ENCODE results near the gene APIP.

- TF ChIP-seq POLR2AphosphoS5 (IDR thresholded peaks at IDR 0.05; ENCODE audit: low read depth, low read length) (no peak), CTCF (IDR thresholded peaks at IDR 0.05) (no peak), SIN3A (IDR thresholded peaks at IDR 0.05; ENCODE audit: borderline replicate concordance, insufficient read depth, low read depth, low read length) (no peak), REST (IDR thresholded peaks at IDR 0.05; ENCODE audit: insufficient read depth in 1 of 2, low read depth in 2 of 2, low read length in 1 of 2) (no peak), TCF7L2 (IDR thresholded peaks at IDR 0.05; ENCODE audit: low read depth, low read length) (no peak)
Measured at GRCh38 chr11:34866375-34866774, 49.8 kb downstream of the APIP start.
